ENCODE data around the gene IQSEC1.

DNA sequence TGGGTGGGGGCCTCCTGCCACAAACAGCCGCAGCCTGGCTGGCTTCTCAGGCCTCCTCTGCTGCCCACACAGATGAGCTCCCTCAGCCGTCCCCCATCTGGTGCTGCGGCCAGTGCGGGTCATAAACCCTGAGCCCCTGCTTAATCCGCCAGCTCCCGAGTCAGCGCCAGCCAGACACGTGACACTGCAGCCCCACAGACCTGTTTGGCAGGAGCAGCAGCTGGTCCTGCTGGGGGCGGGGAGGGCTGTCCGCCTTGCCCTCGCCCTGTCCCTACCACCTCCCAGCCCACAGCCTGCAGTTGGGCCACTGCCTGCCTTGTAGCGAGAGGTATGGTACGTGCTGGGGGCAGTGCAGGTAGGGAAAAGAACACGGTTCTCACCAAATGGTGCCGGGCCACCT lies 86.2 kb downstream of the IQSEC1 start:
- TF ChIP-seq, protein P1, sequence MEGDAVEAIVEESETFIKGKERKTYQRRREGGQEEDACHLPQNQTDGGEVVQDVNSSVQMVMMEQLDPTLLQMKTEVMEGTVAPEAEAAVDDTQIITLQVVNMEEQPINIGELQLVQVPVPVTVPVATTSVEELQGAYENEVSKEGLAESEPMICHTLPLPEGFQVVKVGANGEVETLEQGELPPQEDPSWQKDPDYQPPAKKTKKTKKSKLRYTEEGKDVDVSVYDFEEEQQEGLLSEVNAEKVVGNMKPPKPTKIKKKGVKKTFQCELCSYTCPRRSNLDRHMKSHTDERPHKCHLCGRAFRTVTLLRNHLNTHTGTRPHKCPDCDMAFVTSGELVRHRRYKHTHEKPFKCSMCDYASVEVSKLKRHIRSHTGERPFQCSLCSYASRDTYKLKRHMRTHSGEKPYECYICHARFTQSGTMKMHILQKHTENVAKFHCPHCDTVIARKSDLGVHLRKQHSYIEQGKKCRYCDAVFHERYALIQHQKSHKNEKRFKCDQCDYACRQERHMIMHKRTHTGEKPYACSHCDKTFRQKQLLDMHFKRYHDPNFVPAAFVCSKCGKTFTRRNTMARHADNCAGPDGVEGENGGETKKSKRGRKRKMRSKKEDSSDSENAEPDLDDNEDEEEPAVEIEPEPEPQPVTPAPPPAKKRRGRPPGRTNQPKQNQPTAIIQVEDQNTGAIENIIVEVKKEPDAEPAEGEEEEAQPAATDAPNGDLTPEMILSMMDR (IDR thresholded peaks at IDR 0.05), result no peak
- TF ChIP-seq POLR2AphosphoS5 (IDR thresholded peaks at IDR 0.05) (no peak), POLR2A (IDR thresholded peaks at IDR 0.05) (no peak)

Data from sigmoid colon (tissue), 4 donors.